ENCODE results near the gene PRR23E. TPM values are rescaled to one million over a fixed set of nuclear protein-coding genes. Genes with fewer than 3 reads are reported as not detected.

Gene PRR23E
- total RNA-seq, 3 donors from 2014 or later = not detected

DNA sequence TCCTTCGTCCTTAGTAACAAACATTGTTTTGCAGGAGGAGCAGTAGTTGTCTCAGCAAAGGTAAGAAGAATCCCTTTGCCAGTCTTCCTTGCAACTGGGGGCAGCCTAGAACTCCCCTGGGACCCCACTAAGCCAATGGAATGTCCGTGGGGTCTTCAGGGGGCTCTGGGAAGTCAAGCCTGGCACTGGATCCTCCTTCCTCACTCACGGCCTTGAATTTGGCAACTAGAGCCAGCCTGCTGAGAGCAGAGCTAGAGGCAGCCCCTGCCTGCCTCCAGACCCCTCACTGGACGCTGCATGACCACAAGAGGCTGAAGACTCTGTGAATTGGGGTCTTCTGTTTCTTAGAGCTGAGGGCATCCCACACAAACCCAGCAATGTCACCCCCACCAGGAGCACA, 18.6 kb upstream of the PRR23E start:
- Histone ChIP-seq H3K4me1 (ENCODE audit: low read depth) (no peaks in the 10 kb centered on the region), H3K9me3 (no peaks in the 10 kb centered on the region), H3K36me3 (ENCODE audit: low read depth) (no peaks in the 10 kb centered on the region), H3K4me3 (no peak overlapping the region)
- DNase-seq = no peak
- intact Hi-C loops (cut with DNase I, micrococcal nuclease) = no loop called here
- no peak for ATAC-seq
- TF ChIP-seq, protein P1, sequence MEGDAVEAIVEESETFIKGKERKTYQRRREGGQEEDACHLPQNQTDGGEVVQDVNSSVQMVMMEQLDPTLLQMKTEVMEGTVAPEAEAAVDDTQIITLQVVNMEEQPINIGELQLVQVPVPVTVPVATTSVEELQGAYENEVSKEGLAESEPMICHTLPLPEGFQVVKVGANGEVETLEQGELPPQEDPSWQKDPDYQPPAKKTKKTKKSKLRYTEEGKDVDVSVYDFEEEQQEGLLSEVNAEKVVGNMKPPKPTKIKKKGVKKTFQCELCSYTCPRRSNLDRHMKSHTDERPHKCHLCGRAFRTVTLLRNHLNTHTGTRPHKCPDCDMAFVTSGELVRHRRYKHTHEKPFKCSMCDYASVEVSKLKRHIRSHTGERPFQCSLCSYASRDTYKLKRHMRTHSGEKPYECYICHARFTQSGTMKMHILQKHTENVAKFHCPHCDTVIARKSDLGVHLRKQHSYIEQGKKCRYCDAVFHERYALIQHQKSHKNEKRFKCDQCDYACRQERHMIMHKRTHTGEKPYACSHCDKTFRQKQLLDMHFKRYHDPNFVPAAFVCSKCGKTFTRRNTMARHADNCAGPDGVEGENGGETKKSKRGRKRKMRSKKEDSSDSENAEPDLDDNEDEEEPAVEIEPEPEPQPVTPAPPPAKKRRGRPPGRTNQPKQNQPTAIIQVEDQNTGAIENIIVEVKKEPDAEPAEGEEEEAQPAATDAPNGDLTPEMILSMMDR (IDR thresholded peaks at IDR 0.05) = no peak

DNA sequence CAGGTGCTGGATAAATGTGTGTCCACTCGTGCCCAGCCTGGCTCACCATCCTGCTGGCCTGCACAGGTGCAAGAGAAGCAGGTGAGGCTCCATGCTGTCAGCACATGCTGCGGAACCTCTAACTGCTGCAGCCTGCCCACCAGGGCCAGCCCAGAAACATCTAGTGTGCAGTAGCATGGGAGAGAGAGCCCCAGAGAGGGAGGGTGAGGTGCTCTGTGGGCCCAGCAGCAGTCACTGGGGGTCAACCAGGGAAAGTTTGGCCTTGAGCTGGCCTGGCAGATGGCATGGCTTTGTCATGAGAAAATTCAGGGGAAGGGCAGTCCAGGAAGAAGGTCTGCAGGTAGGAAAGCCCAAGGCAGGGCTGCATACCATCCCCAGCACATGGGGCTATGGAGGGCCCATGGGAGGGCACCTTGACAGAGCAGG, 18.2 kb upstream of the PRR23E start:
- Histone ChIP-seq H3K36me3 (ENCODE audit: low read depth) (no peaks in the 10 kb centered on the region), H3K9me3 (no peaks in the 10 kb centered on the region), H3K4me3 (no peak overlapping the region), H3K4me1 (ENCODE audit: low read depth) (no peaks in the 10 kb centered on the region)
- DNase-seq (no peak), ATAC-seq (no peak)
- TF ChIP-seq, protein P1 (IDR thresholded peaks at IDR 0.05) = no peak
- intact Hi-C loops (cut with DNase I, micrococcal nuclease) = no loop called here

DNA sequence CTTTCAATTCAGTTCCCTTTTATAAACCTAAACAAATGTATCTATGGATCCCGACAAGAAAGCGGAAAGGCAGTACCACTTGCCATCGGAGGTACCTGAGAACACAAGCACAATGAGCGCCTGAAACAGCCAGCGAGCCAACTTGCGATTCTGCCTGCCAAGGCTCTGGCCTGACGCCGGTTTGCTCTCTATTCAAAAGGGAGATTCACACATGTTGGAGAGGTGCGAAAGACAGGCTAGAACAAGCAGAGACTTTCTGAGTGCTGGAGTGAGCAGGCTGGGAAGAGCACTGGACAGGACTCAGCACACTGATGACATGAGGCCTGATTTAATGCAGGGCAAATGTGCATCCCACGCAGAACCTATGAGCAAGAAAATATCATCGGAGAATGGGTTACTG, 17.7 kb upstream of the PRR23E start:
- H3K4me3 ChIP-seq = no peak overlapping the region
- TF ChIP-seq, protein P1 (IDR thresholded peaks at IDR 0.05) = no peak
- H3K9me3 ChIP-seq = no peaks in the 10 kb centered on the region
- H3K36me3 ChIP-seq (ENCODE audit: low read depth) = no peaks in the 10 kb centered on the region
- no peak for DNase-seq
- H3K4me1 ChIP-seq (ENCODE audit: low read depth) = no peaks in the 10 kb centered on the region
- intact Hi-C loops (cut with DNase I, micrococcal nuclease) = no loop called here
- ATAC-seq = no peak

DNA sequence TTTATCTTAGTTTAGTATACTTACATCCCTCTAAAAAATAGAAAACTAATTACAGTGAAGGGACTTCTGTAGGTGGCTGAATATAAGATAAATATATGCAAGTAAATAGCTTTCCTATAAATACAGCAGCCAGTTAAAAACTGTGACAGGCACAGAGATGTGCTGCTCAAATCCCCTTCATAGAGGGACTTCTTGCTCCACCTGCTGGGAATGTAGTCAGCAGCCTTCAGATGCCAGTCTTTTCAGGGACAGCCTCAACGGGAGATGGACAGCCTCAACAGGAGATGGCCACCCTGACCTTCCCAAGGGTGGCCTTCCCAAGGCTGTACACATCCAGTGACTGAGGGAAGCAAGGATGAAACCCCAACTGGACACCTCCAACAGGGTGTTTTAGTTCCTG, 15.7 kb upstream of the PRR23E start:
- DNase-seq = peak in 1 of 3 donors; percentile 49
- Histone ChIP-seq H3K9me3 (no peaks in the 10 kb centered on the region), H3K4me3 (no peak overlapping the region), H3K4me1 (ENCODE audit: low read depth) (no peaks in the 10 kb centered on the region), H3K36me3 (ENCODE audit: low read depth) (no peaks in the 10 kb centered on the region)
- peak; percentile 37 for ATAC-seq
- intact Hi-C loops (cut with DNase I, micrococcal nuclease) = no loop called here
- TF ChIP-seq, protein P1 (IDR thresholded peaks at IDR 0.05) = no peak

DNA sequence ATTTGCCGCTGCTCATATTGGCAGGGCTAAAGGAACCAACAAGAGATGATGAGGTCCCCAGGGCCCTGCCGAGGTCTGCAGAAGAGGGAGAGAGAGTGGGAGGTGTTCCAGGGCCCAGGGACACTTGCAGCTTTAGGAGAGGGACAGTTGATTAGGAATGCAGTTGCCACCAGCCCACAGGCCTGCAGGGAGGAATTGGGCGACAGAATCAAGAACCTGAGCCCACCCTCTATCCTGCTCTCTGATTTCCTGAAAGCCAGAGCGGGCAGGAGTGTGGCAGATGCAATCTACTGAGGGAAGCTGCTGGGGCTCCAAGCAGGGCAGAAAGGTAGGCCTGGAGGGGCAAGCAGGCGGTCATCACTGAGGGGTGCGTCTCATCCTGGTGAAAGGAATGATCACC, 12.1 kb upstream of the PRR23E start:
- intact Hi-C loops (cut with DNase I, micrococcal nuclease) = no loop called here

More for the DNA sequence above, 12.1 kb upstream of the PRR23E start:
- no peak for ATAC-seq
- TF ChIP-seq, protein P1 (IDR thresholded peaks at IDR 0.05) = no peak
- no peak for DNase-seq
- Histone ChIP-seq H3K9me3 (no peaks in the 10 kb centered on the region), H3K4me1 (ENCODE audit: low read depth) (no peaks in the 10 kb centered on the region), H3K4me3 (no peak overlapping the region), H3K36me3 (ENCODE audit: low read depth) (no peaks in the 10 kb centered on the region)
